Measurements from ENCODE around the gene LACTB. TPM values are rescaled to one million over a fixed set of nuclear protein-coding genes. Genes with fewer than 3 reads are reported as not detected.

Gene LACTB
- polyA plus RNA-seq, 1 donor from 2014 or later = 24.3 TPM

GRCh38 chr15:63140936-63141335 is 19.3 kb downstream of the LACTB start:
- no peak overlapping the region for H3K4me3 ChIP-seq (ENCODE audit: low read length)
- TF ChIP-seq CTCF (IDR thresholded peaks at IDR 0.05; ENCODE audit: poor library complexity, severe bottlenecking) = no peak
- TF ChIP-seq MXI1 (conservative IDR thresholded peaks at IDR 0.05; ENCODE audit: poor library complexity, severe bottlenecking) = no peak
- TF ChIP-seq POLR2AphosphoS5 (IDR thresholded peaks at IDR 0.05) = no peak
- no peak for TF ChIP-seq EP300 (conservative IDR thresholded peaks at IDR 0.05; ENCODE audit: poor library complexity, severe bottlenecking)
- H3F3A ChIP-seq (ENCODE audit: insufficient read depth, low read length, poor library complexity, severe bottlenecking) = no peaks in the 10 kb centered on the region
- H2AFZ ChIP-seq (ENCODE audit: low read depth, low read length) = no peak overlapping the region
- H4K20me1 ChIP-seq (ENCODE audit: insufficient read depth) = no peaks in the 10 kb centered on the region
- H3K36me3 ChIP-seq (ENCODE audit: insufficient read depth, low read length) = peaks cover 6% of the 10 kb centered on the region
- H3K27ac ChIP-seq (ENCODE audit: low read length) = no peak overlapping the region
- H3K4me2 ChIP-seq (ENCODE audit: low read length) = no peak overlapping the region
- H3K9me2 ChIP-seq (ENCODE audit: insufficient read depth, low read length) = no peaks in the 10 kb centered on the region
- H3K79me2 ChIP-seq (replicated peaks; ENCODE audit: insufficient read depth, low read length) = no peaks in the 10 kb centered on the region
- no peak overlapping the region for H3K9ac ChIP-seq (ENCODE audit: low read length)
- H3K9me3 ChIP-seq (ENCODE audit: low read length) = no peaks in the 10 kb centered on the region
- H3K27me3 ChIP-seq (ENCODE audit: insufficient read depth, low read depth, low read length) = no peaks in the 10 kb centered on the region

GRCh38 chr15:63145426-63145825 is 23.8 kb downstream of the LACTB start:
- no peaks in the 10 kb centered on the region for H3K9me3 ChIP-seq (ENCODE audit: low read length)
- H3K27me3 ChIP-seq (ENCODE audit: insufficient read depth, low read depth, low read length) = no peaks in the 10 kb centered on the region
- H2AFZ ChIP-seq (ENCODE audit: low read depth, low read length) = no peak overlapping the region
- no peak overlapping the region for H3K4me3 ChIP-seq (ENCODE audit: low read length)
- H3K4me2 ChIP-seq (ENCODE audit: low read length) = no peak overlapping the region
- H3K79me2 ChIP-seq (replicated peaks; ENCODE audit: insufficient read depth, low read length) = no peaks in the 10 kb centered on the region
- TF ChIP-seq TAF1 (IDR thresholded peaks at IDR 0.05; ENCODE audit: low read depth) = no peak
- no peak for TF ChIP-seq SMC3 (conservative IDR thresholded peaks at IDR 0.05; ENCODE audit: poor library complexity)
- TF ChIP-seq EZH2 (IDR thresholded peaks at IDR 0.05; ENCODE audit: borderline replicate concordance, insufficient read depth, low read length, poor library complexity, severe bottlenecking) = no peak
- no peak for TF ChIP-seq CTCF (IDR thresholded peaks at IDR 0.05; ENCODE audit: poor library complexity, severe bottlenecking)
- TF ChIP-seq RAD21 (conservative IDR thresholded peaks at IDR 0.05) = no peak
- no peak for TF ChIP-seq EP300 (conservative IDR thresholded peaks at IDR 0.05; ENCODE audit: poor library complexity, severe bottlenecking)
- no peak for TF ChIP-seq POLR2AphosphoS5 (IDR thresholded peaks at IDR 0.05)
- no peak for TF ChIP-seq REST (IDR thresholded peaks at IDR 0.05; ENCODE audit: borderline replicate concordance)
- no peak for TF ChIP-seq MXI1 (conservative IDR thresholded peaks at IDR 0.05; ENCODE audit: poor library complexity, severe bottlenecking)
- H4K20me1 ChIP-seq (ENCODE audit: insufficient read depth) = no peaks in the 10 kb centered on the region
- no peak overlapping the region for H3K27ac ChIP-seq (ENCODE audit: low read length)
- H3K9ac ChIP-seq (ENCODE audit: low read length) = no peak overlapping the region
- no peaks in the 10 kb centered on the region for H3K9me2 ChIP-seq (ENCODE audit: insufficient read depth, low read length)
- peaks cover 6% of the 10 kb centered on the region for H3K36me3 ChIP-seq (ENCODE audit: insufficient read depth, low read length)
- H3F3A ChIP-seq (ENCODE audit: insufficient read depth, low read length, poor library complexity, severe bottlenecking) = no peaks in the 10 kb centered on the region
